MCF 10A (cell line): ENCODE results near the gene TPMT. TPM values are rescaled to one million over a fixed set of nuclear protein-coding genes. Genes with fewer than 3 reads are reported as not detected.

Source experiments
- BruUV-seq: library from RNA; stranded (reverse); fragments of 400-500 nt; replicated peaks from 2 replicates; lab custom pipeline; 2021; lab: Mats Ljungman, UMichigan
- CTCF ChIA-PET: fragments of 300-600 bp; sonication (Branson Sonifier 250); formaldehyde crosslinking; extraction: SDS; loops from one replicate; lab custom pipeline; 2021; ENCODE audit warnings: antibody characterized with exemption, inconsistent platforms; lab: Yijun Ruan, JAX
- POLR2A ChIA-PET: fragments of 300-600, 350-650 bp; sonication (Branson Sonifier 250); formaldehyde crosslinking; extraction: SDS; loops from one replicate; lab custom pipeline; 2020; ENCODE audit warnings: antibody characterized with exemption, inconsistent platforms; lab: Yijun Ruan, JAX
- DNase-seq: peaks from one replicate; pipeline ENCODE4 v3.0.0-alpha.2; 2018; ENCODE audit not compliant: unreplicated experiment
- H3K27ac Mint-ChIP-seq: one replicate; pipeline ENCODE4 v1.8.0; 2022; ENCODE audit warnings: mild to moderate bottlenecking, low read depth, mixed read lengths; ENCODE audit not compliant: unreplicated experiment
- H3K27me3 Mint-ChIP-seq: one replicate; pipeline ENCODE4 v1.8.0; 2022; ENCODE audit warnings: mixed read lengths; ENCODE audit not compliant: insufficient read depth, unreplicated experiment
- H3K36me3 Mint-ChIP-seq: one replicate; pipeline ENCODE4 v1.8.0; 2022; ENCODE audit warnings: mild to moderate bottlenecking, moderate library complexity, mixed read lengths; ENCODE audit not compliant: insufficient read depth, unreplicated experiment
- H3K4me1 Mint-ChIP-seq: one replicate; pipeline ENCODE4 v1.8.0; 2022; ENCODE audit warnings: mixed read lengths; ENCODE audit not compliant: insufficient read depth, unreplicated experiment
- H3K4me3 Mint-ChIP-seq: one replicate; pipeline ENCODE4 v1.8.0; 2022; ENCODE audit warnings: mild to moderate bottlenecking, moderate library complexity, mixed read lengths; ENCODE audit not compliant: unreplicated experiment
- H3K9me3 Mint-ChIP-seq: one replicate; pipeline ENCODE4 v1.8.0; 2022; ENCODE audit warnings: mixed read lengths; ENCODE audit not compliant: unreplicated experiment
- CTCF ChIP-seq: fragments of 200-600 bp; IDR thresholded peaks from one replicate; pipeline ENCODE4 v1.8.0; 2022; ENCODE audit warnings: antibody characterized with exemption, mild to moderate bottlenecking; ENCODE audit not compliant: unreplicated experiment
- intact Hi-C: fragments of 100-400 bp; cut with micrococcal nuclease; formaldehyde crosslinking; loops from 2 replicates; pipeline ENCODE4 v1.14.1; 2022
- total RNA-seq: library from RNA; stranded (reverse); gene quantifications from 2 replicates; pipeline ENCODE4 v1.2.3, GENCODE V29; 2022

The TPMT gene
- total RNA-seq, 1 experiment from 2014 or later = 8.7 TPM

DNA sequence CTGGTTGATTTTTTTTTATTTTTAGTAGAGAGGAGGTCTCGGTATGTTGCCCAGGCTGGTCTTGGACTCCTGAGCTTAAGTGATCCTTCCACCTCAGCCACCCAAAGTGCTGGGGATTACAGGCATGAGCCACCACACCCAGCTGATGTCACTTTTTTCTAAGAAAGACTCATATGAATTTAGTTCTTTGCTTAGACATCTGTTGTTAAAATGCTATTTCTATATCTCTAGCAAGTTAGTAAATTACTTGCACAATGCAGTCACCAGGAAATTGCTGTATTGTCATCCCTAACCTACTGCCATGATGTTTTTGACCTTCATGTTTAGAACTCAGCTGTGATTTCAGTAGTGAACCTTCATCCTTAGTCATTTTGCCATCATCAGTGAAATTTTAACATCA lies 6.0 kb upstream of the TPMT start:
- ChIA-PET POLR2A (interaction anchor here (0.6 to 2.7 kb wide), 3 partner anchors 10 to 634 kb away, joined by 3 to 13 read pairs (median 3); no protein-coding TSS in a partner anchor), CTCF (interaction anchor here (0.7 kb wide), 2 partner anchors 49 to 344 kb away, joined by 3 read pairs; no protein-coding TSS in a partner anchor)
- Mint-ChIP-seq H3K27ac (peak overlapping the region; percentile 57), H3K4me1 (peaks cover 16% of the 10 kb centered on the region), H3K27me3 (no peaks in the 10 kb centered on the region), H3K9me3 (no peaks in the 10 kb centered on the region), H3K36me3 (peaks cover 38% of the 10 kb centered on the region), H3K4me3 (no peak overlapping the region)
- no peak for TF ChIP-seq CTCF
- no TSS peak for BruUV-seq
- intact Hi-C loops = no loop called here
- DNase-seq = no peak

DNA sequence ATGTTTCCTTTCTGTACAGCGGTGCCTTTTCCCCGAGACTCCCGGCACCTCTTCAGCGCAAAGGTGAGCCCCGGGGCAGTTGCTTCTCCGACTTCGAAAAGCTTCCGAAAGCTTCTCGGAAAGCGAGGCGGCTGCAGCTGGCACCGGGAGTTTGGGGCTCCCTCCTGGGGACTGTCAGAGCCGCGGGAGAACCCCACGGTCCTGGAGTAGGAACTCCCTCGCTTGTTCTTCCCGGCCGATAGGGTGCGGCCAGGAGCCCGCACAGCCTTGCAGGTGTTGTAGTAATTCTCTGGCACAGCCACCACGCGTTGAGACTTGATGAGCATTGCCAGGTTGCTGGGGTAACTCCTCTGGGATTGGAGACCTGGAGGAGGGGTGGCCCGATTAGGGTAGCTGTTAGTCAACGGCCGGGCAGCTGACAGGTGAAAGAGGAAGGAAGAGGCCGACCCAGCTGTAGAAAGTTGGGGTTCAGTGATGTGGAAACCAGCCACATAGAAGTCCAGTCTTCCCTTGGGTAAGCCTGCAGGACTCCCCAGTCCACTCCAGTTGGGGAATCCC lies 1.1 kb upstream of the TPMT start:
- DNase-seq = peak; percentile 90
- no TSS peak for BruUV-seq
- Mint-ChIP-seq H3K9me3 (no peaks in the 10 kb centered on the region), H3K4me3 (peak overlapping the region; percentile 94), H3K27me3 (no peaks in the 10 kb centered on the region), H3K36me3 (peaks cover 20% of the 10 kb centered on the region), H3K4me1 (peaks cover 16% of the 10 kb centered on the region), H3K27ac (peak overlapping the region; percentile 97)
- POLR2A ChIA-PET = interaction anchor here (0.6 to 4.8 kb wide), 25 partner anchors 11 to 556 kb away, joined by 3 to 73 read pairs (median 5); partner anchors contain the start of genes FAM8A1, KIF13A and NUP153
- peak; percentile 24 for TF ChIP-seq CTCF
- intact Hi-C loops = loop anchor here (2.0 to 10.0 kb wide), 4 partner anchors 109 to 321 kb away; partner anchors contain the start of genes DEK and KIF13A
- CTCF ChIA-PET = no interaction called here

- ChIA-PET CTCF (no interaction called here), POLR2A (interaction anchor here (0.6 to 4.8 kb wide), 31 partner anchors 9 to 448 kb away, joined by 3 to 73 read pairs (median 5); partner anchors contain the start of genes DEK, KIF13A and NUP153)
- peak within 1 kb of the TSS; percentile 97 for H3K27ac Mint-ChIP-seq
- peaks cover 15% of the 10 kb centered on the region for H3K4me1 Mint-ChIP-seq
- intact Hi-C loops = loop anchor here (2.0 to 10.0 kb wide), 4 partner anchors 109 to 321 kb away; partner anchors contain the start of genes DEK and KIF13A
- DNase-seq = peak; percentile 97
- H3K36me3 Mint-ChIP-seq = peaks cover 23% of the 10 kb centered on the region
- H3K9me3 Mint-ChIP-seq = no peaks in the 10 kb centered on the region
- TF ChIP-seq CTCF = no peak
- no peaks in the 10 kb centered on the region for H3K27me3 Mint-ChIP-seq
- H3K4me3 Mint-ChIP-seq = peak within 1 kb of the TSS; percentile 94
- no TSS peak for BruUV-seq
Measured at GRCh38 chr6:18155150-18155863, 430 bp upstream of the TPMT start, which contains the start of gene KDM1B. Gene KDM1B, plus strand, starts transcription at chr6:18155422. Its CDS starts 4,474 bp downstream, at chr6:18159896.

GRCh38 chr6:18153311-18153703 lies 1.6 kb downstream of the TPMT start:
- H3K4me3 Mint-ChIP-seq = peak overlapping the region; percentile 94
- no peak for TF ChIP-seq CTCF
- BruUV-seq = no TSS peak

More at GRCh38 chr6:18153311-18153703, 1.6 kb downstream of the TPMT start:
- ChIA-PET POLR2A (interaction anchor here (0.7 to 4.8 kb wide), 9 partner anchors 15 to 291 kb away, joined by 3 to 73 read pairs (median 4); partner anchors contain the start of gene KIF13A), CTCF (no interaction called here)
- peaks cover 30% of the 10 kb centered on the region for H3K36me3 Mint-ChIP-seq
- no peaks in the 10 kb centered on the region for H3K27me3 Mint-ChIP-seq
- H3K27ac Mint-ChIP-seq = no peak overlapping the region
- no peaks in the 10 kb centered on the region for H3K9me3 Mint-ChIP-seq
- intact Hi-C loops = loop anchor here (10.0 kb wide), 1 partner anchor 319 kb away; no protein-coding TSS in a partner anchor
- no peak for DNase-seq
- peaks cover 23% of the 10 kb centered on the region for H3K4me1 Mint-ChIP-seq
